Measurements from ENCODE around the gene DUSP9.
"Not testable (repeated sequence)": the region's sequence is repeated elsewhere in the genome, so short reads cannot be mapped to it uniquely, and the experiment has no call there.

- TF ChIP-seq POLR2A, CTCF (IDR thresholded peaks at IDR 0.05): not testable (repeated sequence)
Observed at GRCh38 chrX:153604666-153605380, 42.2 kb upstream of the DUSP9 start.

Measured in heart left ventricle (tissue), 13 donors.